Natural killer cell treated with Interleukin-12 subunit alpha and Interleukin-12 subunit beta and Interleukin-15 and Interleukin-18, amount 100 ng/mL, for 72 hours (primary cell): ENCODE measurements around the gene SLC37A2. TPM values are rescaled to one million over a fixed set of nuclear protein-coding genes. Genes with fewer than 3 reads are reported as not detected.

Experiments used
- ATAC-seq, 2 donors: fragments of 150-1000 bp; cut with Tn5 transposase in 1 of 2; sonication (Bioruptor Pico), chemical (Tn5 transposase) in 1 of 2; 2 replicates each; pipeline ENCODE4 v1.10.0; 2021
- DNase-seq: peaks from one replicate; pipeline ENCODE4 v3.0.0; 2022; ENCODE audit warnings: low spot score
- H3K27ac Mint-ChIP-seq, 2 donors: 1 replicate in 1 of 2; 2 replicates in 1 of 2; pipeline ENCODE4 v1.8.0; 2022; ENCODE audit warnings: mixed read lengths in 2 of 2, mild to moderate bottlenecking in 1 of 2, moderate library complexity in 1 of 2
- H3K27me3 Mint-ChIP-seq, 2 donors: 1 replicate in 1 of 2; 2 replicates in 1 of 2; pipeline ENCODE4 v1.8.0; 2022; ENCODE audit warnings: mixed read lengths in 2 of 2
- H3K36me3 Mint-ChIP-seq: one replicate; pipeline ENCODE4 v1.8.0; 2022; ENCODE audit warnings: mixed read lengths
- H3K4me1 Mint-ChIP-seq, 2 donors: 1 replicate in 1 of 2; 2 replicates in 1 of 2; pipeline ENCODE4 v1.8.0; 2022; ENCODE audit warnings: low read depth in 2 of 2, mixed read lengths in 2 of 2, mild to moderate bottlenecking in 1 of 2
- H3K4me3 Mint-ChIP-seq: one replicate; pipeline ENCODE4 v1.8.0; 2022; ENCODE audit warnings: mixed read lengths
- H3K9me3 Mint-ChIP-seq: 2 replicates; pipeline ENCODE4 v1.8.0; 2022; ENCODE audit warnings: mixed read lengths
- total RNA-seq, 2 donors: library from RNA; stranded (reverse); gene quantifications; one replicate each; pipeline ENCODE4 v1.2.3, GENCODE V29; 2022

The SLC37A2 gene
- total RNA-seq, 2 donors from 2014 or later = 0.36 to 1.0 TPM

DNA sequence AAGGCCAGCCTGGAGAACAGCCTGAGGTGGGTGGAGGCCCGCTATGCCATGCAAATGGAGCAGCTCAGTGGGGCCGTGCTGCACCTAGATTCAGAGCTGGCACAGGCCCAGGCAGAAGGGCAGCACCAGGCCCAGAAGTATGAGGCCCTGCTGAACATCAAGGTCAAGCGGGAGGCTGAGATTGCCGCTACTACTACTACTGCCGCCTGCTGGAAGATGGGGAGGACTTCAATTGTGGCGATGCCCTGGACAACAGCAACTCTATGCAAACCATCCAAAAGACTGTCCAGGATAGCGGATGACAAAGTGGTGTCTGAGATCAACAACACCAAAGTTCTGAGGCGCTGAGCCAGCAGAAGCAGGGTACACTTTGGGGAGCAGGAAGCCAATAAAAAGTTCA, 51.4 kb downstream of the SLC37A2 start:
- H3K27me3 Mint-ChIP-seq = peaks cover 19 to 20% of the 10 kb centered on the region in 2 donors
- DNase-seq = no peak
- no peak overlapping the region for H3K27ac Mint-ChIP-seq
- H3K4me3 Mint-ChIP-seq = no peak overlapping the region
- peaks cover 4% of the 10 kb centered on the region for H3K9me3 Mint-ChIP-seq
- no peak for ATAC-seq
- H3K4me1 Mint-ChIP-seq = peaks cover 19 to 21% of the 10 kb centered on the region in 2 donors
- H3K36me3 Mint-ChIP-seq = no peaks in the 10 kb centered on the region

DNA sequence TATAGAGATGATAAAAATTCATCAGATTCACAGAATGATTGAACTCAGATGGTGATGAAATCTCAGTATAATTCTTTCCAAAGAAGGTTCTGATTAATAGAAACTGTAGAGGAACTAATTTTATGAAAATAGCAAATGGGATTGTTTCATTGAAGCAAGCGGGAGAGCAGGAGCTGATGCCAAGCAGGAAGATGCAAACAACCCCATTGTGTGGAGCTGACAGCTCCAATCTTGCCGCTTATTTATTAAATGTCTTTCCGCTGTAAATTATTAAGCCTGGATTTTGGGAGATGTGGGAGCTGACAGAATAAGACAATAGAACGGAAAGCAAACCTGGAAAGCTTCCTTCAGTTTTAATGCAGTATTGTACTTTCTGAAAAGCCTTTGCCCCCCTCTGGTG, 54.3 kb downstream of the SLC37A2 start:
- no peak overlapping the region for H3K4me3 Mint-ChIP-seq
- no peaks in the 10 kb centered on the region for H3K36me3 Mint-ChIP-seq
- H3K27ac Mint-ChIP-seq = no peak overlapping the region
- H3K27me3 Mint-ChIP-seq = peaks cover 20 to 32% of the 10 kb centered on the region in 2 donors
- ATAC-seq = no peak
- no peak for DNase-seq
- H3K9me3 Mint-ChIP-seq = peaks cover under 1% of the 10 kb centered on the region
- H3K4me1 Mint-ChIP-seq = no peaks in the 10 kb centered on the region

DNA sequence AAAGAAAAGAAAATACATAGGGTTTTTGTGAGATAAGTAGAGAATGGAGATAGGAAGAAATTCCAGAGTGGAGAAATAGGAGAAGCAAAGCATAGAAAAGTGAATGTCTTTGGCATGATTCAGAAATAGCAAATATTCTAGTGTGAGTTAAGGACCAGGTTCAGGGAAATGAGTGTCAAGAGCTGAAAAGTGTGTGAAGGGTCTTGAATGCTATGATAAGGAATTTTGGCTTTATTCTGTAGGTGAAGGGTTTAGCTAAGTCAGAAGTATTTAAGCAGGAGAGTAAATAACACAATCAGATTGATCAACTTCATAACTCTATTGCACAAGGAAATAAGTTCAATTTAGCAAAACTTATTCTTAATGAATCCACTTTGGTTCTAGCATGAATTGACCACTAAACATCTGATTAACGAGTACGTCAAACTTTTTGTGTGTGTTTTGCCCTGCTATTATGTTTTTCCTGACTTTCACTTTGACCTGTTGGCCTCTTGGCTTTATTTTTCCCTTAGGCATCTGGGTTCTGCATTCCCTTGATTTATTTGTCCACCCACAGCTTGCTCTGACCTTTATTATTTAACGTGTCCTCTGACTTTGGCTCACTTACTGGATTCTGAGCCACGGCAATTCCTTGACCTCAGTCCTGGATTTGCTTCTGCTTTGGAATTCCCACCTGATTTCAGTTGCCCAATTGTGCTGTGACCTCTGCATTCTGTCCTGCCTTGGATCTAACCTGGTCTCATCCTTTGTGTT, 60.3 kb downstream of the SLC37A2 start:
- Mint-ChIP-seq H3K36me3 (no peaks in the 10 kb centered on the region), H3K4me3 (no peak overlapping the region), H3K27me3 (peaks cover 29 to 37% of the 10 kb centered on the region in 2 donors), H3K4me1 (peaks cover 0 to 4% of the 10 kb centered on the region in 2 donors), H3K27ac (no peak overlapping the region), H3K9me3 (peaks cover 3% of the 10 kb centered on the region)
- DNase-seq (no peak), ATAC-seq (no peak)

DNA sequence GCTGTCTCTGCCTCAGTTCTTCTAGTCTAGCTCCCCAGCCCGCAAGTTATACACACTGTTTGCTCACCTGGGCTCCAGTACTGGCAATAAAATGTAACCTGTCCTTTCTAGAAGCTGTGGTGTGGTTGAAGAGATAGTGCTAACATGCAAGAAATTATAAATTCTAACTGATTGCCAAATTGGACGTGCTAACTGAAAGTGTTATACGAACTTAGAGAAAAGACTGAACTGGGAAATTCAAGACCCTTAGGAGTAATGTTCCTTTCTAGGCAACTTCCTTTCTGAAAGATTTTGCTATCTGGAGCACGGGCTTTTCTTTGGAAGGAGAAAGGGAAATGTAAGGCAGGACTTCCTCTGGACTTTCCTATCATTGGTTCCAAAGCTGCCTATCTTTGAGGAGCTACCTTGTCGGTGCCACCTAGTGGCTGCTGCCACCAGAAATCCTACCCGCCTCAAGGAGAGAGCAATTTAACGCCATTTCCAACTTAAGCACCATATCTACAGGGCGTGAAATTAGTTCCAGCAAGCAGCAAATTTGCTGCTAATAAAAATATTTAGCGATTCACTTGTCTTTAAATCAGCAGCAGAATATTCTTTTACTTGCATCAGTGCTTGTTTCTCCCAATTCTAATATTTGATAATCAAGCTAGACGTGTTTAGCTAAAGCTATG, 61.0 kb downstream of the SLC37A2 start:
- Mint-ChIP-seq H3K36me3 (no peaks in the 10 kb centered on the region), H3K9me3 (peaks cover 3% of the 10 kb centered on the region), H3K27me3 (peaks cover 27 to 34% of the 10 kb centered on the region in 2 donors), H3K4me1 (peaks cover 0 to 4% of the 10 kb centered on the region in 2 donors), H3K4me3 (no peak overlapping the region), H3K27ac (no peak overlapping the region)
- ATAC-seq = peak in 1 of 2 donors; percentile 77
- DNase-seq = no peak

DNA sequence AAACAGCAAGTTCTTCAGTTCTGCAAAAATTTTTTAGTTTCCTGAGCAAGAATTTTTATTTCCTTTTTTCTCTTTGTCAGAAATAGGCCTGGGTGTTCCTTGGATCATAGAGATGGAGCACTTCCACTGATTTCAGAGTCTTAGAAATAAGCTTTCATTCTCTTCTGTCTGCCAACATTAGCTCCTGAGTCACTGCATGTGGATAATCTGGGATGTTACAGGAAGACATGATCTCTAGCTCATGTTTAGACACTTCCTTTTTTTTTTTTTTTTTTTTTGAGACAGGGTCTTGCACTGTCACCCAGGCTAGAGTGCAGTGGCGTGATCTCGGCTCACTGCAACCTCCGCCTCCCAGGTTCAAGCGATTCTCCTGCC, 61.5 kb downstream of the SLC37A2 start:
- no peak overlapping the region for H3K27ac Mint-ChIP-seq
- peaks cover 3% of the 10 kb centered on the region for H3K9me3 Mint-ChIP-seq

DNA sequence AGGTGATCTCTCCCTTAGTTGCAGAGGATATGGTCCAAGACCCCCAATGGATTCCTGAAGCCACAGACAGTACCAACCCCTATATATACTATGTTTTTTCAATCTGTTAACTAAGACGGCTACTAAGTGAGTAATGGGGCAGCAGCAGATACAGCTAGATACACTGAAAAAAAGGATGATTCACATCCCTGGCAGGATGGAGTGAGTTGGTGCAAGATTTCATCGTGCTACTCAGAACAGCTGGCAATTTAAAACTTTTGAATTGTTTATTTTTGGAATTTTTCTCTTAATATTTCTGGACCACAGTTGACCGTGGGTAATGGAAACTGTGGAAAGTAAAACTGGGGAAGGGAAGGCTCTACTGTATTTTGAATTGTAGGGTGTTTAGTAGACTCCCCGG, 65.3 kb downstream of the SLC37A2 start:
- Mint-ChIP-seq H3K36me3 (no peaks in the 10 kb centered on the region), H3K27ac (no peak overlapping the region), H3K27me3 (peaks cover 37 to 57% of the 10 kb centered on the region in 2 donors), H3K9me3 (peaks cover 3% of the 10 kb centered on the region), H3K4me1 (peaks cover 0 to 4% of the 10 kb centered on the region in 2 donors), H3K4me3 (no peak overlapping the region)
- ATAC-seq (no peak), DNase-seq (no peak)

More for the DNA sequence above, 61.5 kb downstream of the SLC37A2 start:
- no peak overlapping the region for H3K4me3 Mint-ChIP-seq
- DNase-seq = no peak
- no peaks in the 10 kb centered on the region for H3K36me3 Mint-ChIP-seq
- ATAC-seq = no peak
- H3K4me1 Mint-ChIP-seq = peaks cover 0 to 4% of the 10 kb centered on the region in 2 donors
- peaks cover 32 to 36% of the 10 kb centered on the region in 2 donors for H3K27me3 Mint-ChIP-seq

DNA sequence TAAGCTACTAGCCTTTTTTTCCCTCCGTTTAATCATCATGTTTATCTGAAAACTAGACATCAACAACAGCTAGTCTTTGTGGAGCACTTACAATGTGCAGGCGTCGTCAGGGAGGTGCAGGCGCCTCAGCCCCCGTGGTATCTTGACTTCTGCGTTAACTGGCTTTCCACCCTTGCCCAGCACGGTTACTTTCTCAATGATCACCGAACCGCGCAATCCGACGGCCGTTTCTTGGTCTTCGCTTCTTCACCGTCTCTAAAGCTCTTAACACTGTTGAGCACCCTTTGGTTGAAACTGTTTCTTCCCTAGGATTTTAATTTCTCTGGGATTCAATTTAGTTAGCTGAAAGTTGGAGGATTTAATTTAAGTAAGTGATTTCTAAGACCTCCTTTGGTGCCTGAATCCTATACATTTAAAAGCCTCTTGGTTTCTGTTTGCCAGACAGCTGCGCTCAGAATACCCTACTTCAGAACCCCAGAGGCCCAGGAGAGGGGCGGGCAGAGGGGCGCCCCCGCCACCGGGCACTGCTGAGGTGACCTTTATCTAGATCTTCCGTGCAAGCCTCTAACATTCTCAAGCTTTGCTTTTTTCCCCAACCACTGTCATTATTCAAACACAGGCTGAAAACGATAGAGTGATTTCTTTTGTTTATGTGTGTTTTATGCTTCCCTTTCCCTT, 66.3 kb downstream of the SLC37A2 start:
- peaks cover 44 to 67% of the 10 kb centered on the region in 2 donors for H3K27me3 Mint-ChIP-seq
- H3K27ac Mint-ChIP-seq = no peak overlapping the region
- ATAC-seq (no peak), DNase-seq (no peak)
- H3K36me3 Mint-ChIP-seq = no peaks in the 10 kb centered on the region
- H3K4me1 Mint-ChIP-seq = no peaks in the 10 kb centered on the region
- no peak overlapping the region for H3K4me3 Mint-ChIP-seq
- no peaks in the 10 kb centered on the region for H3K9me3 Mint-ChIP-seq

DNA sequence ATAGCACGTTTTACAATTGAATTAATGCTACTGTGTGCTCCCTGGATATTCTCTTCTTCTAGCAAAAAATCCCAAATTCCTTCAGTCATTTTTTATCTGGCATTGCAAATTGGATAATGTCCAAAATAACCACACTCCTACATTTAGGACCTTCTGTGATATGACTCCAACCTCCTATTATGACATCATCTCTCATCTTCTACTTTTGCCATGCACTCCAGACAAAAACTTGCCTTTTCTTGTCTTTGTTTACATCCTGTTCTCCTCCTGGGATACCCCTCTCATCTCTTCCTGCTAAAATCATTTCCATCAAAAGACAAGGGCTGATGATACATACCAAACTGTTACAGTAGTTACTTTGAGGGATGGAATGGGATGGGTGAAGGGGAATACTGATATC, 69.0 kb downstream of the SLC37A2 start:
- H3K27ac Mint-ChIP-seq = no peak overlapping the region
- no peaks in the 10 kb centered on the region for H3K36me3 Mint-ChIP-seq
- H3K9me3 Mint-ChIP-seq = no peaks in the 10 kb centered on the region
- no peak for DNase-seq
- no peaks in the 10 kb centered on the region for H3K4me1 Mint-ChIP-seq
- no peak for ATAC-seq
- peaks cover 46 to 80% of the 10 kb centered on the region in 2 donors for H3K27me3 Mint-ChIP-seq
- H3K4me3 Mint-ChIP-seq = no peak overlapping the region

DNA sequence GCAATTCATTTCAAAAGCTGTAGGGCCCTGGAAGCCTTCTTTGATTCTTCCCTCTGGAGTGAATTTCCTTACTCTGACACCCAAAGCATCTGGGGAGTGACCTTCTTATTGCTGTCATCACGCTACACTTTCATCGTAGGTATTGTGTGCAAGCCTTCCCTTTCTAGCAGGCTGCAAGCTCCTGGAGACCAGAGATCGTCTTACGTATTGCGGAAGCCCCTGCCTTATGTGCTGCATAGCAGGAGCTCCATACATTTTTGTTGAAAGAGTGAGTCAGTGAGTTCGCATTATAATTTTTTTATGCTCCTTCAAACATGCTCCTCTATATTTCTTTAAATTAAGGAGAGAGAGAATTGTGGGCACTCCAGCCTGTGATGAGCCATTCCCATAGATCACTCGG, 69.5 kb downstream of the SLC37A2 start:
- ATAC-seq (no peak), DNase-seq (no peak)
- Mint-ChIP-seq H3K27ac (no peak overlapping the region), H3K27me3 (peaks cover 43 to 75% of the 10 kb centered on the region in 2 donors), H3K9me3 (no peaks in the 10 kb centered on the region), H3K4me1 (no peaks in the 10 kb centered on the region), H3K36me3 (no peaks in the 10 kb centered on the region), H3K4me3 (no peak overlapping the region)

DNA sequence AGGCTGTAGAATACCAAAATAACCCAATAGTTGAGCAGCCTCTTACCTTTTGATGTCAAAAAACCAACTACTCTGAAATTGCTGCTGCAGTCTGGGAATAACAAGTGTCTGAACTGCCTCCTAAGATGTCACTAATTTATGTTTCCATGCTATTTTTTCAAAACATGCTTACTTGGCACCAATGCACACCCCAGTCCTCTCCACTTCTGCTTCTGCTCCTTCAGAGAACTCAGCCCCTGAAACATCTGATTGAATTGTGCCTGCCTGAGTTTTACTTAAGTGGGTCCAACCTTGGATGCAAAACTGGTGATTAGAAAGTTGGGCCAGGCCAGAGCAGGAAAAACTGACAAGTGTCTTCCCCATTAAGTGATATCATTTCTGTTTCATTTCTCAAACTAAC, 72.9 kb downstream of the SLC37A2 start:
- H3K27ac Mint-ChIP-seq = no peak overlapping the region
- DNase-seq (no peak), ATAC-seq (no peak)
- H3K4me1 Mint-ChIP-seq = no peaks in the 10 kb centered on the region
- no peak overlapping the region for H3K4me3 Mint-ChIP-seq
- H3K36me3 Mint-ChIP-seq = no peaks in the 10 kb centered on the region
- no peaks in the 10 kb centered on the region for H3K9me3 Mint-ChIP-seq
- peaks cover 51 to 68% of the 10 kb centered on the region in 2 donors for H3K27me3 Mint-ChIP-seq

DNA sequence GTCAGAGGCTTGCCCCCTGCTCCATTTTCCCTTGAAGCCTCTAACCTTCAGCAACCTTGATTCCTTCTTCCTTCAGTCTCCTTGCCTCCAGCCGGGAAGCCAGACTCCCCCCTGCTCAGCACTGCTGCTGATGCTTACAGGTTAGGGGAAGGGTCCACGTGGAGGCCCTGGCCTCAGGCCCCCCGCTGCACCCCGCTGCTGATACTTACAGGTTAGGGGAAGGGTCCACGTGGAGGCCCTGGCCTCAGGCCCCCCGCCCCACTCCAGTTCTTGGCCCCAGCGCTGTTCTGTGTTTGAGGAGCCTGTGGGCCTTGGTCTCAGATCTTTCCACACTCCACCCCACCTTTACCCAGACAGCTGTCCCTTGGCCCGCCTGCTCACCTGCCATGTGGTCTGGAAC, 75.9 kb downstream of the SLC37A2 start:
- H3K4me1 Mint-ChIP-seq = peaks cover 4 to 5% of the 10 kb centered on the region in 2 donors
- DNase-seq = no peak
- peak; percentile 7 to 29 for ATAC-seq
- peaks cover 45 to 63% of the 10 kb centered on the region in 2 donors for H3K27me3 Mint-ChIP-seq
- no peaks in the 10 kb centered on the region for H3K36me3 Mint-ChIP-seq
- no peak overlapping the region for H3K4me3 Mint-ChIP-seq
- no peak overlapping the region for H3K27ac Mint-ChIP-seq
- H3K9me3 Mint-ChIP-seq = no peaks in the 10 kb centered on the region

DNA sequence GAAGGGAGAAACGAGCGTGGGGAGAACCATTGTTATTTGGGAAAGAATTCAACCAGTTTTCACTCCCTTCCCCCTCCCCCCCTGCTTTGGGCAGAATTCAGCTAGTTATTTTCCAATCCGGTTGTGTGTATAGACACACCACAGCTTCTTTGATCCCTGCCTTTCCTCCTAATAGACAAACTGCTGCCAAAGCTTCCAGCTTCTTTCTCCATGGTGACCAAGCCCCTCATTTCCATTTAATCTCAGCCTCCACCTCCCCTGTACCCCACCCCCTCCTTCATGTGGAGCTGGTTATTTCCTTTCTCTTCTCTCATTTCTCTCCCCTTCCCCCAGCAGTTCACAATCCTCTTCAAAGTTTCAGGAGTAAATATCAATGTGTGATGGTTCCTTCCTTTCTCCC, 76.7 kb downstream of the SLC37A2 start:
- no peak overlapping the region for H3K27ac Mint-ChIP-seq
- H3K4me3 Mint-ChIP-seq = no peak overlapping the region
- H3K4me1 Mint-ChIP-seq = peaks cover 4 to 5% of the 10 kb centered on the region in 2 donors
- DNase-seq = no peak
- no peak for ATAC-seq
- no peaks in the 10 kb centered on the region for H3K36me3 Mint-ChIP-seq
- H3K27me3 Mint-ChIP-seq = peaks cover 44 to 63% of the 10 kb centered on the region in 2 donors
- H3K9me3 Mint-ChIP-seq = no peaks in the 10 kb centered on the region
